Measurements from ENCODE around the gene FRYL. TPM values are rescaled to one million over a fixed set of nuclear protein-coding genes. Genes with fewer than 3 reads are reported as not detected.

The FRYL gene
- total RNA-seq, 6 experiments from 2014 or later: 15.9 to 27.2 (median 23.3) TPM

GRCh38 chr4:48449151-48449550 is 330.9 kb downstream of the FRYL start:
- no peak for TF ChIP-seq POLR2A (IDR thresholded peaks at IDR 0.05)
- no peak for TF ChIP-seq CTCF (IDR thresholded peaks at IDR 0.05)
- H3K4me3 ChIP-seq: no peak overlapping the region
- no peak for DNase-seq
- H3K36me3 ChIP-seq: no peaks in the 10 kb centered on the region
- ATAC-seq: no peak
- no peaks in the 10 kb centered on the region for H3K27me3 ChIP-seq
- H3K4me1 ChIP-seq: no peaks in the 10 kb centered on the region
- 79% methylated on average over 5 of the region's 10 CpGs for WGBS (ENCODE audit: insufficient coverage, low coverage, low lambda C conversion rate, missing lambda C conversion rate)
- no peak overlapping the region for H3K27ac ChIP-seq
- H3K9me3 ChIP-seq: no peaks in the 10 kb centered on the region
- intact Hi-C loops (cut with DNase I): no loop called here

Small RNA genes lying within 50 kb of the gene (small RNA-seq; reads per million reads assigned to genes)
- gene RNU5E-3P: 0 reads per million in 2 experiments

Other genes starting within 250 kb of the FRYL start
- 100 to 1,000 TPM in 5 of 6 experiments, 10 to 100 TPM in 1; 94.8 to 120 (median 108) TPM for gene OCIAD1, start 50.8 kb upstream of the FRYL start, total RNA-seq
- 100 to 1,000 TPM in 1 of 6 experiments, 10 to 100 TPM in 5; 29.6 to 107 (median 68.3) TPM for gene OCIAD2, start 126.5 kb upstream of the FRYL start, total RNA-seq
- gene CWH43, start 206.0 kb upstream of the FRYL start, total RNA-seq: under 1 TPM in 3 of 6 experiments, not detected in 3; 0.13 to 0.37 (median 0.22) TPM

Data from right lobe of liver (tissue), 6 donors.